NCI-H2227 treated with DMSO at 0.1 percent for 48 hours (cell line): ENCODE data around the gene CYP26B1.

Experiments used
- DNase-seq: peaks from one replicate; lab custom pipeline; 2025; lab: John Stamatoyannopoulos, UW

The CYP26B1 gene

GRCh38 chr2:72155151-72155550 lies 7.5 kb upstream of the CYP26B1 start:
- DNase-seq = no peak

DNA sequence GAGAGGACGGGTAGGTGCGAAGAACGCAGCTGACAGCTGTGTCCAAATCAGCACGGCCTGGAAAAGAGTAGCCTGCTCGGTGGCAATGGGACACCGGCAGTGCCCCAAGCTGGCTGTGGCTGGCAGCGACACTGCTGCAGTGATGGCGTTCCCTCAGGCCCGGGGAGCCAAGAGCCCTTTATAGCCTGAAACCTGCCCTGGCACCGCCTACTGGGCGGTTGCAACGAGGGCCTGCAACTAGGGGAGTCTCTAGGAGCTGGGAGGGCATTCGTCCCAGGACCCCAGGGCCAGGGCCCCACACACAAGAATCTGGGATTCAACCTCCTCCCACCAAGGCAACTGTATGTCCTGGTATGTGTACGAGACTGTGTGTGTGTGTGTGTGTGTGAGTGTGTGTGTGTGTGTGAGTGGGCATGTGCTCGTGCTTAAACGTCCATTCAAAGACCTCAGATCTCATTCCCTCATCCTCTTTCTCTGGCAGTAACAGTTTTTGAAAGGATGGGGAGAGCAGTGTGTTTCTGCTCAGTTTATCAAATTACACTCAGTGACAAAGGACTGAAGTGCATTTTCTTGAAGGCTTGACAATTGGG lies 6.8 kb upstream of the CYP26B1 start:
- DNase-seq = no peak

DNA sequence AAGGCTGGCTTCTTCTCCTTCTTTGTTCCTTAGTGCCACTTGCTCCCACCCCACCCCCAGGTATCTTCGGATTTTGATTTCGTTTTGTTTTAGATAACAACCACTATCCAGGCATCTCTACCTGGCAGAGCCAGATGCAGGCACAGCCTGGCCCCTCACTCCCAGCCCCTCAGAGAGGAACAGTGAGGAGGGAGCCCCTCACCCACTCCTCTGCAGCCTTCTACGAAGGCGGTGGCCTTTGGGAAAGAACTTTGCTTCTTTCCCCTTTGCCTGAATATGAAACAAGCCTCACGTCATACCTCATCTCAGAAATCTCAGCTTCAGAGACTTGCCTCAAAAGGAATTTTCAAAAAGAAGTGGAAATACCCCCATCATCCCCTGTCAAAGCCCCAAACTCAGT lies 6.3 kb upstream of the CYP26B1 start:
- DNase-seq = no peak

DNA sequence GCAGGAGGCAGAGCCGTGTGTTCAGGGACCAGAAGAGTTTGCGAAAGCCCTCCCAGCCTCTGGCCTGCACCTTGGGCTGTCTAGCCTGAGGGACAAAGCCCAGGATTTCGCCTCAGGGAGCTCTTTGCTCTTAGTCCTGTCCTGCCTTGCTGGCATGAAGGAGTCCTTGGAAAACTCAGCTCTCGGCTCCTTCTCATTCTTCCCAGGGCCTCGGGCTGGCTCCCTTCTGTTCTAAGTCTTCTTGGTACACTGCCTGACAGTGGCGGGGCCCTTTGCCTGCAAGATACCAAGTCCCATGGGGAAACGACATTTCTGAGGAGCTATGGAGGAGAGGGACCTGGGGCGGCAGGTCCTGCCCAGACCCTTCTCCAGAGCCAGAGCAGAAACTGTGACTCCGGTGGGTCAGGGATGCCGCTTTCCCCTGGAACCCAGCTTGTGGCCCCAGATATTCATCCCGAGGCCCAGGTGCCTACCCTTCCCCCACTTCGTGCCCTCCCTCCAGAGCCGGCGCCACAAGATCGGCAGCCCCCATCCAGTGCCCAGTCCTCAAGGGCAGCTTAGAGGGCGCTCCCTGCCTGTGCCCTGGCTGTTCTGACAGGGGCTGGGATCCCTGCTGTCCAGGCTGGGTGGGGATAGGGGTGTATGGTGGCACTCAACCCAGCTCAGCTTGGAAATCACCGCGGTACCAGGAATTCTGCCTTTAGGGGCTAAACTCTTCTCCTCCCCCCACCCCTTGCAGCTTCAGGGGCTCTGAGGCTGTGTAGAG lies 5.5 kb upstream of the CYP26B1 start:
- DNase-seq = no peak

- DNase-seq = no peak
Measured at GRCh38 chr2:72150861-72151356, 3.2 kb upstream of the CYP26B1 start.

DNA sequence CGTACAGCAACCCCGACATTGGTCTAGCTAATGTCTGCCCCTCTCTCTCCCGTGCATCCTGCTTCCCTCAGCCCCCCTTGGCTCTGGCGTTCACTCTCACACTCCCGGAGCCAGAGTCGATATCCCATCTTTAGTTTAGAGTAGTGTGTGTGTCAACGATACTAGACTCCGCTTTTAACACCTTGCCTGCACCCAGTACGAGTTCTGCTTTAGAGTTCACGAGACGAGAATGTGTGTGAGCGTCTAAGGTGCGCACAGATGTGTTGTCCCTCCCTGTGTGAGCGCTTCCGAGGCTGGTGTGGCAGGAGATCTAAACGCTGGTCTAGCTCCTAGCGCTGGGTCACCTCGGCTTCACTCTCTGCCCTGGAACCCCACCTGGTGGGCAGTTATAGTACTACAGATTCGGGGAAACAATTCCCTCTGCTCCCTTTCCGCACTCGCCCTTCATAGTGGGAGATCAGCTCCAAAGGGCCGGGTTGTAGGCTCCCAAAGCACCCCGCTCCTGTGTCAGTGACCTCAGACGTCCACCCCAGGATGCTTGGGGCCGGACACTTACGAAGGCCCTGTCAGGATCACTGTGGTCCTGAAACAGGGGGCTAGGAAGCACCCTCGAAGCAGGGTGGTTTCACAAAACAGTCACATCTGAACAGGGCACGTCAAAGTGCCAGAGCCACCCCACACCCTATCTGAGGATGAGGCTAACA lies 2.6 kb upstream of the CYP26B1 start:
- peak; percentile 83 for DNase-seq

DNA sequence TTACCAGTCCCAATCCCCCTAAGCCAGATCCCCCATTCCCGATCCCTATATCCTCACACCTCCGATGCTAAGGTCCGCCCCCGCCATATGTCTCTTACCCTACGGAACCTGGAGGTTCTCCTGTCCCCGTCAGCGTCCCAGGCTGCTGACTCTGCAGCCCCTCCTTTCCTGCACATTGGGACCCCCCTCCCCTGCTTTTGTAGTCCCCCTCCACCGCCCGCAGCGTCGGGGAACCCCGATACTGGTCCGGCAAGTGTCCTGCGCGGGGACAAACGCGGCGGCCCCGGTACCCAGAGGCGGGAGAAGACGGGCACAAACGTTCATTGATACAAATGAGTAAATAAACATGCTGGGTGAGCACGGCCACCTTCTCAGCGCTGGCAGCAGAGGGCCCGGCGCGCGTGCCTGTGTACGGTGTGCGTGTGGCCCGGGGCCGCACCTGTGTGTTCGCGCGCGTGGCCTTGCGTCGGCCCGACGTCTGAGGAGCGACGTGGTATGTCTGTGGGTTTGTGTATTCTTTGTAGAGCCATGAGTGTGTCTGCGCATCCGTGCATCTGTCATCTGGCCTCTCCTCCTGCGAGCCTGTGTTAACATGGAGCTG lies 2.0 kb upstream of the CYP26B1 start:
- no peak for DNase-seq

- DNase-seq = no peak
Measured at GRCh38 chr2:72148837-72149555, 1.3 kb upstream of the CYP26B1 start.

- no peak for DNase-seq
Measured at GRCh38 chr2:72148003-72148836, 558 bp upstream of the CYP26B1 start.

DNA sequence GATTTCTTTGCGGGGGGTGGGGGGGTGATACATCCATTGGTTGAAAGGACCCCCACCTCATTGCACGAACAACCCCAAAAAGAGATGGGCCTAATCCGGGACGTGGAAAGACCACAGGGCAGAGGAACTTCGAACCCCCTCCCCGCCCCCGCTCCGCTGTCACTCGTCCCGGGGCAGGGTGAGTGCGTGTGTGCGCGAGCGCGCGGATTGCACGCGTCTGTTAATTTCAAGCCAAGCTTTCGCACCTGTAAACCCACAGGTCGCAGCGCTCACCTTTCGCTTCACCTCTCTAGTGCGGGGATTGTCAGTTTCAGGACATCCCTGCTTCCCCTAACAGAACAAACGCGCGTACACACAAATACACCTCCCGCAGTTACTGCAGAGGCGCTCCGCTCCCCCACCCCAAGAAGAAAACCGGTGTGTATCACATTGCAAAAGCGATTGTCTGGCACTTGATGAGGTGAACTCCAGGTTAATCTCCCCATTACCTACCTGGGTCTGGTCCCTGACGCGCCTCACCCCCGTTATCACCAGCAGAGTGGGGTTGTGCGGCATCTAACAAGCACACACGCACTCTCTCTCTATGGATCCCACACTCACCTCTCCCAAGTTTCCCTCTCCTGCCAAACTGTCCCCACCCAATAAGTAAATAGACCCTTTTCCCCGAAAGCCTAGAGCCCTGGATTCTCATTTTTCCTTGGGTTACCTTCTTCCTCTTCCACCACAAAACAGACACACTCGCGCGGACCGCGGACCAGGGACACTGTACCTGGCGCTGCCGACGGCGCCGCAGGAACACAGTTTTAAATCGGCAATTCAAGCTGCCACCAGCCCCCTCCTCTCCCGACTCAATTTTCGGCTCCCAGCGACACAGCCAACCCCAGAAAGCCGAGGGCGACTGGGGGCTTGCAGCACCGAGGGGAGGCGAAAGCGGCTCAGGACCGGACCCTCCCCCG lies 1.0 kb downstream of the CYP26B1 start:
- DNase-seq = no peak

DNA sequence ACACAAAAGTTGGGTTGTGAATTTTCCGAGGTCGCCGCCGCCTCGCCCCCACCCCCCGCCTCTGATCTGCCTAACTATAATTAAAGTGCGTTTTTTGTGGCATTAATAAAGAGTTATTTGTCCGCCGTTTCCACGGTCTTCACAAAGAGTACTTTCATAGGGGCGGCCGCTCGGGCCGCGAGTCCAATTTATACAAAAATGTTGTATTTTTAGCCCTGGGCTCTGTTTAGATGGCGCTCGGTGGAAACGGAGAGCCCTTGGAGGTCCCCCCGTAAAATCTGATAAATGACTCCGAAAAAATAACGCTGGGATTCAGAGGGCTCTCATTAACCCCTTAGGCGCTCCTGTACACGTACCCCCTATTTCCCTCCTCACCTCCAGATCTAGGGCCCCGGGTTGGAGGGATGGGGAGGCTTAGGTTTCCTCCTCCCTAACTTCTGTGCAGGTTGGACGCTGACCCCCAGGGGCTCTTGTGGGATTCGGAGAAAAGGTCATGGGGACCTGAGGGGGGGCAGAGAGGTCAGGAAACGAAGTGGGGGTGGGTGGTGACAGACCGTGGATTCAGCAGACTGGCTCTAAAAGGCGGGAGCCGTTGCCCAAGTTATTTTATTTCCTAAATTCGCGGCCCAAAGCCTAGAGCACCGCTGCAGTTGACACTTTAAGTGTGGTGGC lies 1.9 kb downstream of the CYP26B1 start:
- DNase-seq = no peak

- no peak for DNase-seq
Measured at GRCh38 chr2:72145289-72145657, 2.4 kb downstream of the CYP26B1 start.

DNA sequence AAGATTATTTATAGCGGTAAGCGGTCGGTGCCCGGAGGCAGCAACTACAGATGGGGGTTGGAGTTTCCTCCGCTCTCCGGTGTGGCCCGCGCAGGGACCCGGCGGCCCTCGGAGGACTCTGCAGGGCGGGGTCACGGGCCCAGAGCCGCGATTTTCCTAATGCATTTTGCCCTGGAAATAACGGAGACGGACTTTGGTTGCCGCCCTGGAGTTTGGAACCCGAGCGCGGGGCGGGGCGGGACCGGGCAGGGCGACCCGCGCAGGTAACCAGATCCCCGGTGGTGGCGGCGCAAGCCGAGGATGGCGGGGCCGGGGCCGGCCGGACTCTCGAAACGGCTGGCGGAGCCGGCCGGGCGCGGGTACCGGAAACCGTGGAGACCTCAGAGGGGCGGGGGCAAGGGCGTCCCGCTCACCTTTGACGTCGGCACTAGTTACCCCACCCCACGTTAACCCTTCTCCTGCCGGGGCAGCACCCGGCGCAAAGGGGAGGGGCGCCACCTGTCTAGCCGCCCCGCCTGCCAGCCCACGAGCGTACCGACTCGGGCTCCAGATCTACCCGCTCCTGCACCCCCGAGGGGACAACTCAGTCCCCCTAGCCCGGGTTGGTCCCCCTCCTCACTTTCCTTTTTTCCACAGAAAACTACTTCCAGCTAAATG lies 2.9 kb downstream of the CYP26B1 start:
- DNase-seq = no peak

DNA sequence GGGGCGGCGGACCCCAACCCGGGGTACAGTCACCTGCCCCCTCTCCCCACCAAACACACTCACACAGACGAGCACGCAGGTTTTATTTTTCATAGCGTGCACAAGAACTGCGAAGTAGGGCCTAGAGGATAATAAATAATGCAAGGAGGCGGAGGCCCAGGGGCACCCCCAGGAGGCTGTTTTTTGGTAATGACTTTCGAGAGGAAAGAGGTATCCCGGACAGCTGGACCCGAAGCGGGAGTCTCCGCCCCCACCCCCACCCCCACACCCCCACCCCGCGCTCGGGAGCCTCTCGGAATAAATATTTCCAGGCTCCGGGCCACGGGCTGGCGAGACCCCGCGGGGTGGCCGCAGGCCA lies 3.4 kb downstream of the CYP26B1 start:
- DNase-seq = no peak

DNA sequence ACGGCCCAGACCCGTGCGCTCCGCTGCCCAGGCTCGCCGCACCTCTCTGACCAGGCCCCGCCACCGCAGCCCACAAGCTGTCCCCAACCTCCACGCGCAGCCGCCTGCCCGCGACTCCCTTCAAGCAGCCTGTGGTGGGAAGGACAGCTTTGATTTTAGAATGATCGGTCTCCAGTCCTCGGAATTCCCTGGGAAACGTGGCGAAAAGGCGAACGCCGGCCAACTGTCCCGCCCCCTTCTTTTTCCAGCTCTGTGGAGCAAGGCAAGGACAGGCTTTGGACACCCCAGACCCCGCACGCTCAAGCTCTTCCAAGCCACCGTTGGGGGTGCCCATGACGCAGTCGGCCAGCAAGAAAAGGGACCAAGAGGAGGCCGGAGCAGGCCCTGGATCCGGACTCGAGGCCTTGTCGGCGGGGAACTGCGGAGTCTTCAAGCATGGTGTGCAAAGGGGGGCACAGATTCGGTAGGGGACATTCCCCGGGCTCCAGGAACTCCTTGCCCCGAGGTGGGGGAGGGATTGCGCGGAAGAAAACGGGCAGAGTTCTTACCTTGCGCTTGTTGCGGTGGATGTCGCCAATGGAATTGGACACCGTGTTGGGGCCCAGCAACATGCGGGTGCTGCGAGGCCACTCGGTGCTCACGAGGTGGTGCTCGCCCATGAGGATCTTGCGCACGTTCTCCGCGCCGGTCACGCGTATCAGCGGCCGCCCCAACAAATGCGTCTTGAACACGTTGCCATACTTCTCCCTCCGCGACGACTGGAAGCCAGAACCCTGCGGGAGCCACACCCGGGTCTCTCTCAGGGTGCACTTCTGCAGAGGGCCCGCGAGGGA lies 4.0 kb downstream of the CYP26B1 start:
- DNase-seq = no peak

DNA sequence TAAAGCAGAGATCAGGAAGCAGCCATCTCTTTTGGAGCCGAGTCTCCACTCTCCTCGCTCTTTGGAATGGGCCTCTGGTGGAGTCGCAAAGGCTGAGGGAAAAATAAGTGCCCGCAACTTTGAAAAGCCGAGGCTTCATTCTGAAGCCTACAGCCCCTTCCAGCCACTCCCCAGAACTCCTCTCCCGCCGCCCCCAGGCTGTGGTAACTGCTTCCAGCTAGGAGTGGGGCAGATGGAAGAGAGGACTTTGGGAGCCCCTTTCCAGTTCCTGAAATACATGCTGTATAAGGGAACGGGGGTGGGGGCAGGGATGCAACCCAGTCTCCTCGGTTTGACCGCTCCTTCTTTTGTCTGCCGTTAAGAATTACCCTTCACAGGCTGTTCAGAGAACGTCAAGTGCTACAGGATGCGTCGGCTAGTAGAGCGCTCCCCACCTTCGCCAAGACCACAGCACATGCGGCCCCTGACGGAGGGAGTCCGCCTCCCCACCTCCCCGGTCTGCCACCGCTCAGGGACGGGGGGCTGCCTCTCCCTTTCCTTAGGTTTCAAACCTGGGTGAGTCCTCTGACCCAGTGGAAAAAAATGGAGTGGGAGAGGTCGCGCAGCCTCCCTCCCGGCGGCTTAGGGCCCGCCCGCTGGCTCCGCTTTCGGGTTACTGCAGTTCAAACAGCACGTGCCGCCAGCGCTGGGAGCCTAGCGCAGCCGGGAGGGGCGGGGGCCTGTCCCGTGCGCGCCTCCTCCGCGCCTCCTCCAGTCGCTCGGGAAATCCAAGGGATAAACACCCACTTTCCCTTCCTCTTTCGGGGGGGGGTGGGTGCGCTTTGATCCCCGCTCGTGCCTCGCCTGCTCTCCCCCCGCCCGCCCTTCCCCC lies 4.9 kb downstream of the CYP26B1 start:
- no peak for DNase-seq

- DNase-seq = no peak
Measured at GRCh38 chr2:72141881-72142451, 5.7 kb downstream of the CYP26B1 start.
